Measurements from ENCODE around the gene CCDC17. TPM values are rescaled to one million over a fixed set of nuclear protein-coding genes. Genes with fewer than 3 reads are reported as not detected.

CCDC17 gene
- total and polyA plus RNA-seq, 8 donors, result 0.68 to 17.1 (median 5.4) TPM; not detected in 2

GRCh38 chr1:45586769-45587168 lies 37.1 kb downstream of the CCDC17 start:
- Histone ChIP-seq H3K27me3 (no peaks in the 10 kb centered on the region), H3K9me3 (no peaks in the 10 kb centered on the region), H3K4me1 (peaks cover 19 to 68% (median 48%) of the 10 kb centered on the region in 4 donors), H3K36me3 (peaks cover 0 to 6% (median 6%) of the 10 kb centered on the region in 4 donors), H3K27ac (peak overlapping the region in 3 of 5 donors; percentile 17 to 96 (median 32)), H3K4me3 (peak overlapping the region in 1 of 4 donors; percentile 100)
- WGBS, 5 donors, result 62 to 74% (median 68%) methylated on average over 4 of the region's 4 CpGs
- no peak for DNase-seq
- TF ChIP-seq EP300 (IDR thresholded peaks at IDR 0.05) (no peak), CTCF (IDR thresholded peaks at IDR 0.05) (no peak), POLR2A (IDR thresholded peaks at IDR 0.05) (no peak), POLR2AphosphoS5 (IDR thresholded peaks at IDR 0.05) (no peak)
- intact Hi-C loops (cut with DNase I; ENCODE audit: low total_unique reads), result no loop called here

- TF ChIP-seq CTCF (IDR thresholded peaks at IDR 0.05) (no peak), POLR2A (IDR thresholded peaks at IDR 0.05) (no peak), POLR2AphosphoS5 (IDR thresholded peaks at IDR 0.05) (no peak), EP300 (IDR thresholded peaks at IDR 0.05) (no peak)
- Histone ChIP-seq H3K27ac (peak overlapping the region in 4 of 5 donors; percentile 93 to 96 (median 96)), H3K4me1 (peaks cover 19 to 56% (median 42%) of the 10 kb centered on the region in 4 donors), H3K4me3 (peak overlapping the region; percentile 99 to 100 (median 100)), H3K27me3 (no peaks in the 10 kb centered on the region), H3K36me3 (no peaks in the 10 kb centered on the region), H3K9me3 (no peaks in the 10 kb centered on the region)
- intact Hi-C loops (cut with DNase I; ENCODE audit: low total_unique reads), result no loop called here
- WGBS, 5 donors, result 29 to 42% (median 35%) methylated on average over 7 of the region's 7 CpGs
- DNase-seq, result peak in 1 of 2 donors; percentile 7
Measured at GRCh38 chr1:45585496-45586075, 38.3 kb downstream of the CCDC17 start.

- no peak for TF ChIP-seq POLR2A (IDR thresholded peaks at IDR 0.05)
- TF ChIP-seq EP300 (IDR thresholded peaks at IDR 0.05), result no peak
- TF ChIP-seq POLR2AphosphoS5 (IDR thresholded peaks at IDR 0.05), result no peak
- no peak for TF ChIP-seq CTCF (IDR thresholded peaks at IDR 0.05)
- H3K36me3 ChIP-seq, result no peaks in the 10 kb centered on the region
- 0 to 4% (median 1%) methylated on average over 5 of the region's 5 CpGs for WGBS, 5 donors
- peak overlapping the region; percentile 99 to 100 (median 100) for H3K4me3 ChIP-seq
- no peak for DNase-seq
- H3K9me3 ChIP-seq, result no peaks in the 10 kb centered on the region
- H3K4me1 ChIP-seq, result peaks cover 19 to 51% (median 39%) of the 10 kb centered on the region in 4 donors
- peak overlapping the region; percentile 93 to 96 (median 95) for H3K27ac ChIP-seq
- H3K27me3 ChIP-seq, result no peaks in the 10 kb centered on the region
- intact Hi-C loops (cut with DNase I; ENCODE audit: low total_unique reads), result no loop called here
Measured at GRCh38 chr1:45585110-45585426, 38.8 kb downstream of the CCDC17 start.

GRCh38 chr1:45584351-45585109 lies 39.3 kb downstream of the CCDC17 start:
- TF ChIP-seq CTCF (IDR thresholded peaks at IDR 0.05) (no peak), POLR2A (IDR thresholded peaks at IDR 0.05) (no peak), POLR2AphosphoS5 (IDR thresholded peaks at IDR 0.05) (no peak), EP300 (IDR thresholded peaks at IDR 0.05) (no peak)
- Histone ChIP-seq H3K9me3 (no peaks in the 10 kb centered on the region), H3K27me3 (no peaks in the 10 kb centered on the region), H3K36me3 (no peaks in the 10 kb centered on the region), H3K4me1 (peaks cover 19 to 46% (median 36%) of the 10 kb centered on the region in 4 donors), H3K27ac (peak overlapping the region; percentile 93 to 96 (median 95)), H3K4me3 (peak overlapping the region; percentile 99 to 100 (median 100))
- peak; percentile 89 to 97 for DNase-seq
- 0% methylated on average over 7 to 59 of the region's 59 CpGs for WGBS, 5 donors
- intact Hi-C loops (cut with DNase I; ENCODE audit: low total_unique reads), result no loop called here
